GM21723 (cell line): ENCODE measurements around the gene ZNF837.

Experiments
- ATAC-seq: cut with Tn5 transposase; IDR thresholded peaks from one replicate; pipeline ENCODE4 v1.9.1; 2021; ENCODE audit warnings: mild to moderate bottlenecking, moderate library complexity; ENCODE audit not compliant: unreplicated experiment

The ZNF837 gene

DNA sequence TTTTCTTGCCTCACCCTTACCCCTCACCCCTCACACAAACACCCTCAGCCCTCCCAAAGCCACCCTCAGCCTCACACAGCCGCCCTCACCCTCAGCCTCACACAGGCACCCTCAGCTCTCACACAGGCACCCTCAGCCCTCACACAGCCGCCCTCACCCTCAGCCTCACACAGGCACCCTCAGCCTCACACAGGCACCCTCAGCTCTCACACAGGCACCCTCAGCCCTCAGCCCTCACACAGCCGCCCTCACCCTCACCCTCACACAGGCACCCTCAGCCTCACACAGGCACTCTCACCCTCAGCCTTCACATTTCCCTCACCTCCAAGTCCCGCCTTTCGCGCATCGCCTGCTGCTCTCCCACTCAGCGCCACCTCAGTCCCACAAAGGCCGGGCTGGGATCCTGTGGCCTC lies 54.3 kb downstream of the ZNF837 start:
- ATAC-seq = no peak

DNA sequence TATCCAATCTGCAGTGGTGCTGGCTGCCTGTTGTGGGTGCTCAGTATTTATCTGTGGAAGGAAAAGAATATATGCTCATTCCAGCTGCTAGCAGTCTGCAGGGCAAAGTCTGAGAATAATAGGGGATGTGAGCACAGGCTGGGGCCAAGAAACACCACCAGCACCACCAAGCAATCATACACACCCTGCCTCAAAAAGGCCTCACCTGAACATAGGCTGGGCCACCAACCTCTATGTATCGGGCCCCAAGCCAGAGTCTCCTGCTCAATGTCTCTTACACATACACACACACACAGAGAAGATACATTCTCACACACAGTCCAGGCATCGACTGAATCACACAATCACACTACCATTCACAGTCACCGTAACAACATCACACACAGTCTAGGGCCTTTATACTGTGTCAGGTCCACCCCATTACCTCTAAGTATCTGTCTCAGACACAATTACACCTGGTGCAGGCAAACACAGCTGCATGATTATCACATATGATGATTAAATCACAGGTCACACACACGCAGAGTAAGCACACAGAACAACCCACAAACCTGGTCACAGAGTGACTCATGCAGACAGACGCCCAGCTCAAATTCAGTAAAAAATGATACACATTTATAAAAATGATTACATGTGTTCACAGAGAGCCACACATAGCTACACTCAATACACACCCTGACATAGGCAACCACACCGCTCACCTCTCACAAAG lies 55.4 kb downstream of the ZNF837 start:
- ATAC-seq = no peak

DNA sequence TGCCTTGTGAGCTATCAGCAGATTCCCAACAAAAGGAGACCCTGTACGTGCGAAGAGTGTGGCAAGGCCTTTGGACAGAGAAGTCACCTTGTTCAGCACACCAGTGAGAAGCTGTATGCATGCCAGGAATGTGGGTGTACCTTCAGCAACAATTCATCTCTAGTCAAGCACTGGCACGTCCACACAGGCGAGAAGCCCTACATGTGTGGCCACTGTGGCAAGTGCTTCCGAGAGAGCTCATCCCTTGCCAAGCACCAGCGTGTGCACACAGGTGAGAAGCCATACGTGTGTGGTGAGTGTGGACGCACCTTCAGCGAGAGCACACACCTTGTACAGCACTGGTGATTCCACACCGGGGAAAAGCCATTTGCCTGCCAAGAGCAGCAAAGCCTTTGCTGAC lies 61.6 kb downstream of the ZNF837 start:
- ATAC-seq = no peak

DNA sequence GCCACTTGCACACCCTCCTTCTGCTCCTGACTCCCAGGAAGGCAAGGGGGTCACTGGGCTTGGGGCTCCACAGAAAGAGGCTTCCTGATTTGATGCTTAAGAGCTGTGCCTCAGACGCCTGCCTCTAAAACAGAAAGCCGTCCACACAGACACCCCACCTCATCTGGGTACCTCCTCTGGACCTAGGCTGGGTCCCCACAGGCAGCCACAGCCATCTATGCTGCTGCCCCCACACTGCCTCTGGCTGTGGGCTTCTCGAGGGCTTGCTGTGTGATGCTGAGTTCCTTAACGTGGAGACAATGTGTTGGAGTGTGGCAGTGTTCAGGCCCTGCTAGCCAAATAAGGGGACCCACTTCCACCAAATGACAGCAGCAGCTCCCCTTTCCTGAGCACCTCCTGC lies 62.5 kb downstream of the ZNF837 start:
- ATAC-seq = no peak
